K562 (cell line): ENCODE results near the gene KCTD18. TPM values are rescaled to one million over a fixed set of nuclear protein-coding genes. Genes with fewer than 3 reads are reported as not detected.
A peak's percentile ranks its signal among the peaks of the same experiment; 100 is the strongest.

Source experiments
- ATAC-seq: fragments of 200-7000 bp; cut with Tn5 transposase; 3 replicates; pipeline ENCODE4 v1.9.1; 2020; ENCODE audit warnings: moderate library complexity
- BruUV-seq: library from RNA; stranded (reverse); fragments of 400-500 nt; replicated peaks from 2 replicates; lab custom pipeline; 2021; lab: Mats Ljungman, UMichigan
- CTCF ChIA-PET: fragments of 300-600 bp; formaldehyde crosslinking; extraction: SDS; loops from one replicate; lab custom pipeline; 2021; ENCODE audit warnings: low intra/inter-chr PET ratio; lab: Yijun Ruan, JAX
- POLR2A ChIA-PET: fragments of 300-600, 350-650 bp; sonication (Branson Sonifier 250); formaldehyde crosslinking; extraction: SDS; loops from one replicate; lab custom pipeline; 2021; ENCODE audit warnings: antibody characterized with exemption, inconsistent platforms; lab: Yijun Ruan, JAX
- DNase-seq, 4 experiments: peaks; one replicate each; pipeline versions ENCODE4 v3.0.0 to v3.0.0-alpha.2; 2011 to 2018; ENCODE audit warnings: low spot score in 3 of 4, mixed read lengths in 3 of 4; ENCODE audit errors: extremely low read depth in 1 of 4
- FAIRE-seq: peaks from 2 replicates; lab custom pipeline; 2011; peaks lifted over from hg19 to GRCh38; lab: Jason Lieb, UNC
- H2AFZ ChIP-seq: 2 replicates; pipeline ENCODE4 v1.6.0; 2011; ENCODE audit warnings: low read depth, low read length, control low read depth, inconsistent platforms
- H3K27ac ChIP-seq: fragments of 200-600 bp; 3 replicates; pipeline ENCODE4 v1.8.0; 2011; ENCODE audit warnings: low read depth, mild to moderate bottlenecking, control low read depth, inconsistent platforms, low read length, moderate library complexity, mixed read lengths; ENCODE audit errors: extremely low read depth
- H3K27me3 ChIP-seq, 2 experiments: fragments of 300-600 bp in 1 of 2; 2 replicates in 1 of 2; 3 replicates in 1 of 2; pipeline versions ENCODE4 v1.6.0 to v1.8.0; 2011; ENCODE audit warnings: inconsistent platforms in 2 of 2, low read length in 2 of 2, mild to moderate bottlenecking in 1 of 2, mixed read lengths in 1 of 2, moderate library complexity in 1 of 2; ENCODE audit not compliant: control insufficient read depth in 2 of 2, insufficient read depth in 2 of 2
- H3K36me3 ChIP-seq: fragments of 300-600 bp; 3 replicates; pipeline ENCODE4 v1.8.0; 2011; ENCODE audit warnings: mild to moderate bottlenecking, low read length, inconsistent platforms; ENCODE audit not compliant: control insufficient read depth, insufficient read depth
- H3K4me1 ChIP-seq, 2 experiments: fragments of 200-600 bp in 1 of 2; replicated peaks in 1 of 2; 2 replicates in 1 of 2; 3 replicates in 1 of 2; pipeline versions ENCODE4 v1.5.1 to v1.8.0; 2011; ENCODE audit warnings: inconsistent platforms in 2 of 2, low read length in 2 of 2, mild to moderate bottlenecking in 1 of 2, mixed read lengths in 1 of 2, moderate library complexity in 1 of 2; ENCODE audit not compliant: control insufficient read depth in 2 of 2, insufficient read depth in 2 of 2
- H3K4me2 ChIP-seq: 2 replicates; pipeline ENCODE4 v1.6.1; 2011; ENCODE audit warnings: low read length, control low read depth, inconsistent platforms, mixed read lengths; ENCODE audit not compliant: insufficient read depth
- H3K4me3 ChIP-seq: fragments of 200-600 bp; sonication (generic), shearing (Covaris generic); 2 replicates; pipeline ENCODE4 v1.5.1; 2016; ENCODE audit warnings: control low read depth, inconsistent platforms
- H3K79me2 ChIP-seq: fragments of 200-600 bp; 3 replicates; pipeline ENCODE4 v1.8.0; 2011; ENCODE audit warnings: low read length, inconsistent platforms; ENCODE audit not compliant: control insufficient read depth, insufficient read depth
- H3K9ac ChIP-seq, 2 experiments: 2 replicates each; pipeline versions ENCODE4 v1.6.0 to v1.6.1; 2011; ENCODE audit warnings: low read depth in 2 of 2, low read length in 2 of 2, control low read depth in 1 of 2, inconsistent platforms in 1 of 2, mild to moderate bottlenecking in 1 of 2, mixed read lengths in 1 of 2; ENCODE audit not compliant: insufficient read depth in 1 of 2
- H3K9me1 ChIP-seq: one replicate; pipeline ENCODE4 v1.6.0; 2011; ENCODE audit warnings: inconsistent platforms, mild to moderate bottlenecking, low read length, moderate library complexity; ENCODE audit not compliant: control insufficient read depth, insufficient read depth
- H3K9me3 ChIP-seq: replicated peaks from 2 replicates; pipeline ENCODE4 v1.5.1; 2011; ENCODE audit warnings: low read depth, low read length, inconsistent platforms; ENCODE audit not compliant: control insufficient read depth, insufficient read depth
- H4K20me1 ChIP-seq: replicated peaks from 2 replicates; pipeline ENCODE4 v1.6.1; 2011; ENCODE audit warnings: low read length, inconsistent platforms, mixed read lengths; ENCODE audit not compliant: control insufficient read depth, insufficient read depth
- ARID1B ChIP-seq: fragments of 450-650 bp; IDR thresholded peaks from 2 replicates; pipeline ENCODE4 v1.6.1; 2016; ENCODE audit warnings: antibody characterized with exemption, mild to moderate bottlenecking, inconsistent platforms
- BCOR ChIP-seq: fragments of 450-650 bp; IDR thresholded peaks from 2 replicates; pipeline ENCODE4 v1.6.1; 2016
- C11orf30 ChIP-seq: fragments of 450-650 bp; IDR thresholded peaks from 2 replicates; pipeline ENCODE4 v1.6.1; 2016; ENCODE audit warnings: low read depth, mild to moderate bottlenecking
- CBFA2T2 ChIP-seq: fragments of 450-650 bp; conservative IDR thresholded peaks from 2 replicates; pipeline ENCODE4 v1.6.1; 2017; ENCODE audit warnings: mild to moderate bottlenecking
- CBFA2T3 ChIP-seq: fragments of 450-650 bp; IDR thresholded peaks from 2 replicates; pipeline ENCODE4 v1.6.1; 2017
- FOXA1 ChIP-seq: fragments of 450-650 bp; IDR thresholded peaks from 2 replicates; pipeline ENCODE4 v1.6.1; 2016; ENCODE audit warnings: mild to moderate bottlenecking, borderline replicate concordance
- FOXK1 ChIP-seq: sonication (generic); formaldehyde crosslinking; IDR thresholded peaks from 2 replicates; pipeline ENCODE4 v1.8.0; 2022; ENCODE audit warnings: missing genetic modification reagents, mild to moderate bottlenecking, borderline replicate concordance
- MXI1 ChIP-seq: IDR thresholded peaks from 2 replicates; pipeline ENCODE4 v1.6.1; 2011; ENCODE audit warnings: low read depth, mild to moderate bottlenecking, improper control_type of control experiment, low read length
- NBN ChIP-seq: fragments of 450-650 bp; IDR thresholded peaks from 2 replicates; pipeline ENCODE4 v1.6.1; 2016; ENCODE audit warnings: low read depth, mild to moderate bottlenecking
- NELFE ChIP-seq: IDR thresholded peaks from 2 replicates; pipeline ENCODE4 v1.6.1; 2011; ENCODE audit warnings: mild to moderate bottlenecking; ENCODE audit not compliant: insufficient read depth, insufficient read length
- RBM17 ChIP-seq: fragments of 200-400 bp; formaldehyde crosslinking; IDR thresholded peaks from 2 replicates; pipeline ENCODE4 v1.6.1; 2017; ENCODE audit warnings: low read depth, mild to moderate bottlenecking, low read length, borderline replicate concordance
- RHOXF2B ChIP-seq: fragments of 250-450 bp; sonication (Bioruptor Pico); conservative IDR thresholded peaks from 2 replicates; pipeline ENCODE4 v1.5.1; 2021
- SMARCA4 ChIP-seq: fragments of 450-650 bp; IDR thresholded peaks from 2 replicates; pipeline ENCODE4 v1.6.1; 2016
- SOX6 ChIP-seq: fragments of 450-650 bp; IDR thresholded peaks from 2 replicates; pipeline ENCODE4 v1.6.1; 2014; ENCODE audit warnings: mild to moderate bottlenecking
- TAL1 ChIP-seq: fragments of 450-650 bp; IDR thresholded peaks from 2 replicates; pipeline ENCODE4 v1.6.1; 2016; ENCODE audit warnings: mild to moderate bottlenecking
- TCF3 ChIP-seq: sonication (generic); formaldehyde crosslinking; IDR thresholded peaks from 2 replicates; pipeline ENCODE4 v1.4.0; 2020; ENCODE audit warnings: mild to moderate bottlenecking, missing genetic modification reagents
- ZNF263 ChIP-seq: sonication (generic); formaldehyde crosslinking; IDR thresholded peaks from 2 replicates; pipeline ENCODE4 v1.8.0; 2022; ENCODE audit warnings: mild to moderate bottlenecking, missing genetic modification reagents, borderline replicate concordance
- WGBS: fragments of 100-300 bp; shearing (Covaris generic); methylation state at CpG from one replicate; pipeline ENCODE4 v1.1.6; 2016; ENCODE audit warnings: low coverage, mixed read lengths; ENCODE audit not compliant: insufficient coverage; ENCODE audit errors: missing lambda C conversion rate; 5-methylcytosine and 5-hydroxymethylcytosine counted together
- in situ Hi-C: fragments of 300-500 bp; cut with MboI; formaldehyde crosslinking; loops from 4 replicates; pipeline ENCODE4 v1.15.0; 2018; ENCODE audit warnings: inconsistent platforms, mixed read lengths
- intact Hi-C: fragments of 100-400 bp; cut with micrococcal nuclease; formaldehyde crosslinking; loops from 2 replicates; pipeline ENCODE4 v1.14.2; 2022
- polyA plus RNA-seq, 8 experiments: library from polyadenylated mRNA; depleted of rRNA in 4 of 8; stranded (reverse) in 5 of 8; unstranded in 3 of 8; fragments of >200 nt; fragmentation: Nextera tagmentation in 2 of 8; fragmentation: Illumina TruSeq in 1 of 8; extraction: Ambion mirVana in 2 of 8; extraction: Trizol in 1 of 8; gene quantifications; 2 replicates each; pipeline versions ENCODE4 v1.2.1 to v1.2.3, GENCODE V29; 2011 to 2014; ENCODE audit warnings: inconsistent platforms in 1 of 8, missing spikeins in 1 of 8
- total RNA-seq, 7 experiments: library from RNA; depleted of rRNA in 6 of 7; stranded (reverse); fragments of >200 nt in 6 of 7; fragmentation: Illumina TruSeq in 2 of 7; extraction: Trizol in 2 of 7; gene quantifications; 2 replicates each; pipeline versions ENCODE4 v1.2.1 to v1.2.3, GENCODE V29; 2011 to 2021; ENCODE audit warnings: low replicate concordance in 1 of 7
- TF ChIP-seq, protein P1 (sequence below): fragments of 200-800 bp; sonication (Bioruptor generic); IDR thresholded peaks from 2 replicates; pipeline ENCODE4 v1.6.1; 2017; ENCODE audit warnings: missing genetic modification characterization, missing compliant biosample characterization

Gene KCTD18
- total and polyA plus RNA-seq, 9 of the 15 experiments (the other 6 are each of a cell fraction or from before 2014, with no cell fraction given), result 0.39 to 5.4 (median 3.8) TPM

DNA sequence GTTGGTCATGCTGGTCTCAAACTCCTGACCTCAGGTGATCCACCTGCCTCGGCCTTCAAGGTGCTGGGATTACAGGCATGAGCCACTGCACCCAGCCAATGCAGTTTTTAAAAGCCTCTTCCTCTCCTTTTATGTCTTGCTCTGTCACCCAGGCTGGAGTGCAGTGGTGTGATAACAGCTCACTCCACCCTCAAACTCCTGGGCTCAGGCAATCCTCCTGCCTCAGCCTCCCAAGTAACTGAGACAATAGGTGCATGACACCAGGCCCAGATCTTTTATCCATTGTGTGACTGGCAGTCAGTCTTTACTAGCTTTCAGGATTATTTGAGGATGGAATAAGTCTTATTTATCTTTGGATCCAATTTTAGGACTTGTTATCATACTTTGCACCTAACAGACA, 13.2 kb downstream of the KCTD18 start:
- CTCF ChIA-PET, result no interaction called here
- in situ Hi-C loops, result no loop called here
- peak; percentile 19 for FAIRE-seq

More for the DNA sequence above, 13.2 kb downstream of the KCTD18 start:
- Histone ChIP-seq H2AFZ (no peak overlapping the region), H3K9me3 (no peaks in the 10 kb centered on the region), H3K27ac (no peak overlapping the region), H4K20me1 (no peaks in the 10 kb centered on the region), H3K27me3 (no peaks in the 10 kb centered on the region), H3K4me2 (no peak overlapping the region; the same call in 1 of the 2 replicates), H3K9me1 (no peaks in the 10 kb centered on the region), H3K4me1 (no peaks in the 10 kb centered on the region; a peak in 1 of 5 replicates), H3K79me2 (no peaks in the 10 kb centered on the region), H3K9ac (no peak overlapping the region), H3K36me3 (no peaks in the 10 kb centered on the region; the same call in 2 of the 3 replicates), H3K4me3 (no peak overlapping the region)
- TF ChIP-seq CBFA2T2 (0 out of 2 replicates have a peak, but pooled peaks have one; percentile 22), NBN (no peak), FOXK1 (CRISPR knock-in tag) (no peak), SOX6 (peak; percentile 81), C11orf30 (no peak), TAL1 (peak; percentile 35; the same call in 1 of the 2 replicates), FOXA1 (no peak), RHOXF2B (no peak), CBFA2T3 (peak; percentile 54), BCOR (0 out of 2 replicates have a peak, but pooled peaks have one; percentile 12), SMARCA4 (0 out of 2 replicates have a peak, but pooled peaks have one; percentile 13), TCF3 (CRISPR knock-in tag) (peak; percentile 52), RBM17 (no peak), NELFE (no peak), ARID1B (peak; percentile 66), ZNF263 (CRISPR knock-in tag) (no peak), MXI1 (no peak)
- TF ChIP-seq, protein P1, sequence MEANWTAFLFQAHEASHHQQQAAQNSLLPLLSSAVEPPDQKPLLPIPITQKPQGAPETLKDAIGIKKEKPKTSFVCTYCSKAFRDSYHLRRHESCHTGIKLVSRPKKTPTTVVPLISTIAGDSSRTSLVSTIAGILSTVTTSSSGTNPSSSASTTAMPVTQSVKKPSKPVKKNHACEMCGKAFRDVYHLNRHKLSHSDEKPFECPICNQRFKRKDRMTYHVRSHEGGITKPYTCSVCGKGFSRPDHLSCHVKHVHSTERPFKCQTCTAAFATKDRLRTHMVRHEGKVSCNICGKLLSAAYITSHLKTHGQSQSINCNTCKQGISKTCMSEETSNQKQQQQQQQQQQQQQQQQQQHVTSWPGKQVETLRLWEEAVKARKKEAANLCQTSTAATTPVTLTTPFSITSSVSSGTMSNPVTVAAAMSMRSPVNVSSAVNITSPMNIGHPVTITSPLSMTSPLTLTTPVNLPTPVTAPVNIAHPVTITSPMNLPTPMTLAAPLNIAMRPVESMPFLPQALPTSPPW (CRISPR knock-in tag), result no peak
- peak in 1 of 4 experiments; percentile 40 for DNase-seq
- BruUV-seq, result no TSS peak
- intact Hi-C loops, result no loop called here
- WGBS, result 33% methylated on average over 1 of the region's 1 CpG
- POLR2A ChIA-PET, result interaction anchor here (1.2 kb wide), 1 partner anchor 10 kb away, joined by 4 read pairs; no protein-coding TSS in a partner anchor
- ATAC-seq, result peak; percentile 64
